Measurements from ENCODE around the gene PSORS1C2. TPM values are rescaled to one million over a fixed set of nuclear protein-coding genes. Genes with fewer than 3 reads are reported as not detected.
A peak's percentile ranks its signal among the peaks of the same experiment; 100 is the strongest.

The PSORS1C2 gene
- total RNA-seq, 1 donor from 2014 or later = not detected

DNA sequence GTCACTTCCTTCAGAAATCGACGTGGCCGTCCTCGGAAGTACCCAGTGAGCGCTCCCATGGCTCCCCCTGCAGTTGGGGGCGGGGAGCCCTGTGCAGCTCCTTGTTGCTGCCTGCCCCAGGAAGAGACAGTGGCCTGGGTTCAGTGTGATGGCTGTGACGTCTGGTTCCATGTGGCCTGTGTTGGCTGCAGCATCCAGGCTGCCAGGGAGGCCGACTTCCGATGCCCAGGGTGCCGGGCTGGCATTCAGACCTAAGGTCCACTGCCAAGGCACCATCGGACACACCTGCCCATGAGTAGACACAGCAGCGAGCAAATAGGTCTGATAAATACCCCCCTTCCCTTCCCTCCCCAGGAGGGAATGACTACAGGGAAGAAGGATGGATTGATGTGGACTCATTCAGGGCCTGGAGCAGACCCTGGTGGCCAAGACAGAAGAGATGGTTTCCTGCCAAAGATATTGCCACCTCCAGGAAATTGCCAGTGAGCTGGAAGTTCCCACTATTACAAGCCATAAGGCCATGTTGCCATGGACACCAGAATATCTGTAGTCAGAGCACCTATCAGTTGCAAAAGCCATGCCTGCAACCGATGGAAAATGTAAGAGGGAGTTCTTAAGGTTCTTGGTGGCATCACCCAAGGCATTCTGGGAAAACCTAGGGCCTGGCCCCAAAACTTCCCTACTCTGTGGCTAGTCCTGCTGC, 23.7 kb upstream of the PSORS1C2 start:
- TF ChIP-seq, protein P1, sequence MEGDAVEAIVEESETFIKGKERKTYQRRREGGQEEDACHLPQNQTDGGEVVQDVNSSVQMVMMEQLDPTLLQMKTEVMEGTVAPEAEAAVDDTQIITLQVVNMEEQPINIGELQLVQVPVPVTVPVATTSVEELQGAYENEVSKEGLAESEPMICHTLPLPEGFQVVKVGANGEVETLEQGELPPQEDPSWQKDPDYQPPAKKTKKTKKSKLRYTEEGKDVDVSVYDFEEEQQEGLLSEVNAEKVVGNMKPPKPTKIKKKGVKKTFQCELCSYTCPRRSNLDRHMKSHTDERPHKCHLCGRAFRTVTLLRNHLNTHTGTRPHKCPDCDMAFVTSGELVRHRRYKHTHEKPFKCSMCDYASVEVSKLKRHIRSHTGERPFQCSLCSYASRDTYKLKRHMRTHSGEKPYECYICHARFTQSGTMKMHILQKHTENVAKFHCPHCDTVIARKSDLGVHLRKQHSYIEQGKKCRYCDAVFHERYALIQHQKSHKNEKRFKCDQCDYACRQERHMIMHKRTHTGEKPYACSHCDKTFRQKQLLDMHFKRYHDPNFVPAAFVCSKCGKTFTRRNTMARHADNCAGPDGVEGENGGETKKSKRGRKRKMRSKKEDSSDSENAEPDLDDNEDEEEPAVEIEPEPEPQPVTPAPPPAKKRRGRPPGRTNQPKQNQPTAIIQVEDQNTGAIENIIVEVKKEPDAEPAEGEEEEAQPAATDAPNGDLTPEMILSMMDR (IDR thresholded peaks at IDR 0.05; ENCODE audit: borderline replicate concordance) = no peak
- DNase-seq = no peak
- Histone ChIP-seq H3K27me3 (ENCODE audit: low read depth) (no peaks in the 10 kb centered on the region), H3K36me3 (no peaks in the 10 kb centered on the region), H3K4me3 (no peak overlapping the region), H3K4me1 (peaks cover 24% of the 10 kb centered on the region), H3K9me3 (replicated peaks) (no peaks in the 10 kb centered on the region), H3K27ac (replicated peaks) (no peak overlapping the region)
- intact Hi-C loops (cut with micrococcal nuclease) = no loop called here

DNA sequence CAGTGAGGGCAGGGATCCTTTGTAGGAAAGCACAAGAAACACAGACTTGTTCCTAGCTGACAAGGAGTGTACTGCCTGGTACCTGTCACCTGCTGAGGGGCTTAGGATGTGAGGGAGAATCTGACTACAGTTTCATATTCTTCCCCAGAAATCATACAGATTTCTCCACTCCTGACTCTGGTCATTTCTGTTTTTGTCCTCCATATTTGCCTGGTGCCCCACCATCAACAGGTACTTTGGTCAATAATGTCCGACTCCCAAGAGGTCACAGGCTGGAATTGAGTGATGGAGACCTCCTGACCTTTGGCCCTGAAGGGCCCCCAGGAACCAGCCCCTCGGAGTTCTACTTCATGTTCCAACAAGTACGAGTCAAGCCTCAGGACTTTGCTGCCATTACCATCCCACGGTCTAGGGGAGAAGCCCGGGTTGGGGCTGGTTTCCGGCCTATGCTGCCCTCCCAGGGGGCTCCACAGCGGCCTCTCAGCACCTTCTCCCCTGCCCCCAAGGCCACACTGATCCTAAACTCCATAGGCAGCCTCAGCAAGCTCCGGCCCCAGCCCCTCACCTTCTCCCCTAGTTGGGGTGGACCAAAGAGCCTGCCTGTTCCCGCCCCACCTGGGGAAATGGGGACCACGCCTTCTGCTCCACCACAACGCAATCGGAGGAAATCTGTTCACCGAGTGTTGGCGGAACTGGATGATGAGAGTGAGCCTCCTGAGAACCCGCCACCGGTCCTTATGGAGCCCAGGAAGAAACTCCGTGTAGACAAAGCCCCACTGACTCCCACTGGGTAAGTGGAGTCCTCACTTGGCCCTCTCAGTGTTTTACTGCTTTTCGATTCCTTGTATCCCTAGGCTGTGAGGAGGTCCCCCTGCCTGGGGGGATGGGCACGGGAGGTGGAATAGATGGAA, 22.6 kb upstream of the PSORS1C2 start:
- Histone ChIP-seq H3K4me1 (peaks cover 35% of the 10 kb centered on the region), H3K4me3 (no peak overlapping the region), H3K9me3 (replicated peaks) (no peaks in the 10 kb centered on the region), H3K36me3 (no peaks in the 10 kb centered on the region), H3K27me3 (ENCODE audit: low read depth) (no peaks in the 10 kb centered on the region), H3K27ac (replicated peaks) (no peak overlapping the region)
- TF ChIP-seq, protein P1 (IDR thresholded peaks at IDR 0.05; ENCODE audit: borderline replicate concordance) = no peak
- no peak for DNase-seq
- intact Hi-C loops (cut with micrococcal nuclease) = no loop called here

DNA sequence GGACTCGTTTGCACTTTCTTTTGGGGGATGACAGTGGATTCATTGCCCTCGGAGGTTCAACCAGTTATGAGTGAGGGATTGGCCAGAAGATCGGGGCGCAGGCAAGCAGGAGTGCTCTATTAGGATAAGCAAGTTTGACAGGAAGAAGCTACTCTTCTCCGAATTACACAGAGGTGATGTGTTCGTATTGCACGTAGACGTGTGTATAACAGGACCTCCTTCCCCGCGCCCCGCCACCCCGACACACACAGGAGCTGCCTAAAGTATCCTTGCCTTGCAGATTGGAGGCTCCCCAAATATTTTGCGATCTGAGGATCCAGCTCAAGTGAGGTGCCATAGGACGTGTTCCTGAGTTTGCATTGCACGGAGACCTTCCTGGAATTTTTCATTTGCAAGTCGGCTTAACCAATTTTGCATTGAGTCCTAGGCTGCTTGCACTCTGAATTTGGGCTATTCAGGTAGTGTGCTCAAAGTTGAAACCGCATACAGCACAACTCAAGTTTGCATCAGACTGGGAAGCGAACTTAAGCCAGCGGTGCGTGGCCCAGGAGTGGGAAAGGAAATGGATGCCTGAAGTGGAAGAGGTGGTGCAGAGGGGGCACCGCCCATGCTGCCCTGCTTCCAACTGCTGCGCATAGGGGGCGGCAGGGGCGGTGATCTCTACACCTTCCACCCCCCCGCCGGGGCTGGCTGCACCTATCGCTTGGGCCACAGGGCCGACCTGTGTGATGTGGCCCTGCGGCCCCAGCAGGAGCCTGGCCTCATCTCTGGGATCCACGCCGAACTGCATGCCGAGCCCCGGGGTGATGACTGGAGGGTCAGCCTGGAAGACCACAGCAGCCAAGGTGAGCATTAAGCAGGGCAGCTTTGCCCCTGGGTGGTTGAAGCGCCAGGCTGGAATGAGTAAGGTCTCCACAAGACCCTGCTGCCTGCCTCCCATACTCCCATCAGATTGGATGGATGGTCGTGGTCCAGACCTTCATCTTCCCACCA, 20.3 kb upstream of the PSORS1C2 start:
- intact Hi-C loops (cut with micrococcal nuclease) = no loop called here
- Histone ChIP-seq H3K36me3 (peaks cover 15% of the 10 kb centered on the region), H3K4me3 (peak overlapping the region; percentile 73), H3K4me1 (peaks cover 35% of the 10 kb centered on the region), H3K27ac (replicated peaks) (peak overlapping the region; percentile 79), H3K27me3 (ENCODE audit: low read depth) (no peaks in the 10 kb centered on the region), H3K9me3 (replicated peaks) (no peaks in the 10 kb centered on the region)
- TF ChIP-seq, protein P1 (IDR thresholded peaks at IDR 0.05; ENCODE audit: borderline replicate concordance) = no peak
- DNase-seq = no peak

DNA sequence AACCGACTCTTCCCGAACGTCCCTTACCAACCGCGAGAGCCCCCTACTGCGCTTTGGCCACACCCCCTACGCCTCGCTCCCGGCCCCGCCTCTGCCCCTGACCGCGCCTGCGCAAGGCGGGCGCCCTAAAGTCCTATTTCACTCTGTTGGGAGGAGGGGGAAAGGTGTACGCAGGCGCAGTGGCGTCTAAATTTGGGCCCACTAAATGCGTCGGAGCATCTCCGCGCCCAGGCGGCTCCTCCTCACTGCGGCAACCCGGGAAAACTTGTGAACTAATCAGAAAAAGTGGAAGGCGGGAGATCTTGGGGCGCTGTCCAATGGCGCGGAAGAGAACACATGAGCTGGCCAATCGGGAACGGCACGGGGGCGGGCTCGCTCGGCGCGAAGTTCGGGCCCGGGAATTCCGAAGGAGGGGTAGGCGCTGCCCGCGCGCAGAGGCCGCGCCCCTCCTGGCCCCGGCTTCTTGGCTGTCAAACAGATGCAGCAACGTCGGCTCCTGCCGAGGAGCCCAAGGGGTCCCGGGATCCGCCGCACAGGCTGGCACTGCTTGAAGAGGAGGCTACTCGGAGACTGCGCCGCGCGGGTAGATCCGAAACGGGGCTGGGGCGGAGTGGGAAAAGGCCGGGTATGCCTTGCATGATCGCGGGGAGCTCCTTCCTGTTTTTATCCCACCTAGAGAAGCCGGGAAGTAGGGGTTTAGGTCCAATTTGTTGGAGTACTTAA, 19.4 kb upstream of the PSORS1C2 start, which contains the start of gene TCF19:
Gene TCF19 (plus strand): TSS at position 450 of the 723 bp plus-strand sequence. CDS start 881 bp downstream, outside the sequence.
- Histone ChIP-seq H3K4me3 (peak within 1 kb of the TSS; percentile 73), H3K27me3 (ENCODE audit: low read depth) (no peaks in the 10 kb centered on the region), H3K36me3 (peaks cover 19% of the 10 kb centered on the region), H3K4me1 (peaks cover 31% of the 10 kb centered on the region), H3K27ac (replicated peaks) (peak within 1 kb of the TSS; percentile 79), H3K9me3 (replicated peaks) (no peaks in the 10 kb centered on the region)
- TF ChIP-seq, protein P1 (IDR thresholded peaks at IDR 0.05; ENCODE audit: borderline replicate concordance) = no peak
- intact Hi-C loops (cut with micrococcal nuclease) = no loop called here
- DNase-seq = peak; percentile 99
